22Rv1 (cell line): ENCODE results near the gene FBLIM1.
"Not testable (repeated sequence)": the region's sequence is repeated elsewhere in the genome, so short reads cannot be mapped to it uniquely, and the experiment has no call there.

Experiments
- CTCF ChIP-seq: fragments of 450-650 bp; IDR thresholded peaks from 2 replicates; pipeline ENCODE4 v1.5.1; 2017; ENCODE audit warnings: mild to moderate bottlenecking
- ZFX ChIP-seq: fragments of 450-650 bp; IDR thresholded peaks from 2 replicates; pipeline ENCODE4 v1.6.1; 2017; ENCODE audit warnings: antibody characterized with exemption, borderline replicate concordance

GRCh38 chr1:15807549-15807948, 49.0 kb downstream of the FBLIM1 start, which contains the start of gene UQCRHL:
- not testable (repeated sequence) for TF ChIP-seq CTCF, ZFX
